Measurements from ENCODE around the gene BNC2.
"Not testable (repeated sequence)": the region's sequence is repeated elsewhere in the genome, so short reads cannot be mapped to it uniquely, and the experiment has no call there.

BNC2 gene

GRCh38 chr9:16512281-16512680 lies 358.2 kb downstream of the BNC2 start:
- no peak for DNase-seq

GRCh38 chr9:16510482-16510881 lies 360.0 kb downstream of the BNC2 start:
- DNase-seq, result no peak

DNA sequence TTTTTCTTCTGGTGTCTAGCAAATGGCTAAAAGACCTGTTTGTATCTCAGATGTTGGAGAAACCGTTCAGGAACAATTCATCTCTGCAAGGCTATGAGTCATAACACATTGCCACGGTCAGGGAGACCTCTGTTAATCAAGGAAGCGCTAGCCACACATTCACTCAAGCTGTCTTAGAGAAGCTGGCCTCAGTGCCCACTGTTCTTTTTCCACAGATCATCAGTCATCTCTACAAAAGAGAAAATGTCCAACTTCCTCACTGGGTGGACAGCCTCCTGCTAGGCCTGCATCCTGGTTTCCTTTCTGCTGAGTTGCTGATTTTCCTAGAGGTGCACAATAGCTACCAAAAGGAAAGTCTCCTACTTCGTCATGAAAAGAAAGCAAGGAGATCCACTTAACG lies 360.5 kb downstream of the BNC2 start:
- DNase-seq, result no peak

- no peak for DNase-seq
Observed at GRCh38 chr9:16505199-16505598, 365.3 kb downstream of the BNC2 start.

- no peak for DNase-seq
Observed at GRCh38 chr9:16501726-16502125, 368.7 kb downstream of the BNC2 start.

DNA sequence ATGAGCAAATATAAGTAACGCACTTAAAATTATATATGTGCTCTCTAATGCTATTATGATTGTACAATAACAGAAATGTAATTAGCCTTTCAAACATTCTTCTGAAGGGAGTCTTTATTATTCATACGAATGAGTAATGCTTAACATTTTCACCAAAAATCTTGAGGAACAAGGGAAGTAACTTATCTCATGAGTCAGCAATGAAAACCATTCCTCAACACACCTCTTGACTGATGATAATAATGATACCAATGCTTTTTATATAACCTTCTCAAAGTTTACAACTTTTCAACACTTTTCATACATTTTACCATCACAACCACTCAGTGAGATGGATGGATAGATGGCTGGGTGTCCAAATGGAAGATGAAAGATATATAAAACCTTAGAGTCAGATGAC lies 369.3 kb downstream of the BNC2 start:
- no peak for DNase-seq

DNA sequence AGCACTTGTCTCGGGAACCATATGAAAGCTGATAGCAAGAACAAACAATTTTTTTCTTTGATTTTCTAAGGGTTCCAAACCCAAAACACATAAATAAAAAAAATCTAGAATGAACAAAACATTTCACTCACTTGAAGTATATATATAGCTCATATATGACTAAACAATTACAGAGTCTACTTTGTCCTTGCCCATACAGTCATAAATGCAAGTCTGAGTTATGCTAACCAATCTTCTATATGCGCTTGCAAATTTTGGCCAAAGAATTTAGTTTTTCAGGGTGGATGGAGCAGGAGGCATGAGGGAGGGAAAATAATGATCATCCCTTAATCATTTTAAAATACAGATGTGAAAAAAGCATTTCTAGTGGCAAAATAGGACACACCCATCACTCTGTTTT lies 370.1 kb downstream of the BNC2 start:
- no peak for DNase-seq

DNA sequence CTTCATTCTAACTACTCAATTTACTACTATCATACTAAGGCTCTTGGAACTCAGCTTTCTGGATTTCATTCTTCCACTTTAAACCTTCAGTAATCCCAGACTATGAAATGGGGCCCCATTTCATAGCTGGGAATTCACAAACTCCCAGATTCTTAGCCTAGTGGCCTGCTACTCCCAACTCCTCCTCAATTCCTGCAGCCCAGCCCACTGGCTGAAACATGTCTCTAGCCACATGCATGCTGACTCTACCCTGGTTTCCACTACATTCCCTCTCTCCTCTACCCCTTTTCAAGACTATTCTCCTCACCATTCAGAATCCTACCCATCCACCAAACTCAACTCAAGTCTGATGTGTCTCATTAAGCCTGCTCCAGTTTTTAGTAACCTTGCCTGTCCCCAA lies 370.6 kb downstream of the BNC2 start:
- DNase-seq, result no peak

DNA sequence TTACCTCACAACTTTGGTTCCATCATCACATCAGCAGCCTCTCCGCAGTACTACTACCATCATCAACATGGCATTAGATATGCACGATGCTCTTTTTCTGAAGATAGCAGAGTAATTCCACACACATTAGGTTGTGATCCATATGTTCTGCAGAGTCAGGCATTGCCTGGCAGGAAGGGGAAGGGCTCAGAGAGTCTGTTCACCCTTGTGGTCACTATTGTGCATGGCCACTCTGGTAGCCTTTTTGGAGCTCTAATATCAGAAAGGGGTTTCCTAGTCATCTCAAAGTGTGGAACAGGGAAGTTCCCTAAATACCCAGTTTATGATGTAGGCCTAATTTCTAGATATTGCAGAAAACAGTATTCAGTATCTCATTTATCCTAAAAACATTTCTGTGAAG lies 373.6 kb downstream of the BNC2 start:
- no peak for DNase-seq

DNA sequence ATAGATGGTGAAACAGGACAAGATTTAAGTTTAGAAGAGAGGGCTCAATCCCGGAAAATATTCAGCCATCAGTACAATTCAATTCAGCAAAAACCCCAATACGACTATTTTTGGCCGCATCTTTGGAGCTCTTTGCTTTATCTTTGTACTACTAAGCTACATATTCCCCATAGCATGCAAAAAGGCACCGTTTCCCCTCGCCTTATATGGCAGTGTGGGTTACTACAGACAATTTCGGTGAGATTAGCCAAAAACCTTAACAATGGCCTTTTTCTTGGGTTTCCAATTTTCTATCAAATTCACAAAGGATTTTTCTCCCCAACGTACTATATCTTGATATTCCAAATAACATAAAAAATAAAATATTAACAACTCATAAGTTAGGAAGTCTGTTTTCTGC lies 382.6 kb downstream of the BNC2 start:
- no peak for DNase-seq

GRCh38 chr9:16485575-16486321 lies 384.7 kb downstream of the BNC2 start:
- no peak for DNase-seq

- DNase-seq, result no peak
Observed at GRCh38 chr9:16485160-16485559, 385.3 kb downstream of the BNC2 start.

- DNase-seq, result no peak
Observed at GRCh38 chr9:16484744-16485143, 385.7 kb downstream of the BNC2 start.

- DNase-seq, result no peak
Observed at GRCh38 chr9:16484180-16484579, 386.3 kb downstream of the BNC2 start.

GRCh38 chr9:16482764-16483163 lies 387.7 kb downstream of the BNC2 start:
- no peak for DNase-seq

DNA sequence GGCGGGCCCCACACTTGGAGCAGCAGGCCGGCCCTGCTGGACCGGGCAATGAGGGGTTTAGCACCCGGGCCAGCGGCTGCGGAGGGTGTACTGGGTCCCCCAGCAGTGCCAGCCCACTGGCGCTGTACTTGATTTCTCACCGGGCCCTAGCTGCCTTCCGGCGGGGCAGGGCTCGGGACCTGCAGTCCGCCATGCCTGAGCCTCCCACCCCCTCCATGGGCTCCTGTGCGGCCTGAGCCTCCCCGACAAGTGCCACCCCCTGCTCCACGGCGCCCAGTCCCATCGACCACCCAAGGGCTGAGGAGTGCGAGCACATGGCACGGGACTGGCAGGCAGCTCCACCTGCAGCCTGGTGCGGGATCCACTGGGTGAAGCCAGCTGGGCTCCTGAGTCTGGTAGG lies 389.9 kb downstream of the BNC2 start:
- not testable (repeated sequence) for DNase-seq

GRCh38 chr9:16475996-16476395 lies 394.5 kb downstream of the BNC2 start:
- DNase-seq, result no peak

DNA sequence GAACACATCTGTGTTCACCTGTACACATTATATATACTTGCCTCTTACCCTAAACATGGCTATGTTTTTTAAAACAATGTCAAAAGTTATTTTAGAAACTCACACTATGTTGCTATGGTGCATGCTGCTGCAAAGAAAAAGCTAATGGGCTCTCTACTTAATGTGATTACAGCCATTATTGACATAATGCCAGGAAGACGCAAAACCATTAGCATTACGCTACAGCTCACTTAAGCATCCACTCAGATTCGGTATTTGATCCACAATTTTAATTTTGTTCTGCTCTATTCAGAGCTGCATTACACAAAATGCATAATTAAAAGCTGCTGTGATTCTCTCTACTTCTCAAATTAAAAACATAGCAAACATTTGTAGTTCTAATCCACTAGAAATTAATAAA lies 395.2 kb downstream of the BNC2 start:
- no peak for DNase-seq

GRCh38 chr9:16469184-16469583 lies 401.3 kb downstream of the BNC2 start:
- no peak for DNase-seq

GRCh38 chr9:16461851-16462250 lies 408.6 kb downstream of the BNC2 start:
- no peak for DNase-seq

DNA sequence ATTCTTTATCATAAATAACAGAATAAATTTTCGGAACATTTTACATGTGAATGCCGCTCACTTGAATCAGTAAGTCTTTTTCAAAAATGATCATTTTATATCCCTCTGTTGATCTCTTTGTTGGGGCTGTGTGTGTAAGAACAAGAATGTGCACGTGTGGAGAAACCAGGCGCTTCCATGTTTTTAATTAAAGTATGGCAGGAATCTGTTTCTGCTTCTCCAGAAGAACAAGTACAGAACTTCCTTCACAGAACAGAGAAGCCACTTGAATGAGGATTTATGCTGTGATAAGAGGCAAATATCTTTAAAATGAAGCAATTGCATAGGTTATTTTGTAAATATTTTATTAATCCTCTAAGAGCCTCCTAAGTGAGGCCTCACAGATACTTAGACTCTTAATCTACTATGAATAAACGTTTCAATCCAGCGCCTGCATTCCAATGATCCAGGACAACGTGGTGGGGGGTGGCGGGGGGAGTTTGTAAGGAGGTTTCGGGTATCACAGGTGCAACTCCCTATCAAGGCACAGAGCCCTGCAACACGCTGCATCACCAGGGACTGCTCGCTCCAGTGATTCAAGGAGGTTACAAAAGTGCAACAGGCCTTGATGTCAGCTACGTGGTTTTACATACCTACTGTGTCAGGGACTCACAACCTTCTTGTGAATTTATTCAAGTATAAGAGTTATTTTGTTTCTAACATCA lies 409.2 kb downstream of the BNC2 start:
- DNase-seq, result no peak

- no peak for DNase-seq
Observed at GRCh38 chr9:16460696-16461095, 409.8 kb downstream of the BNC2 start.

- DNase-seq, result no peak
Observed at GRCh38 chr9:16459421-16460148, 410.9 kb downstream of the BNC2 start.
